ENCODE measurements around the gene SCYGR1.
"Not testable (repeated sequence)": the region's sequence is repeated elsewhere in the genome, so short reads cannot be mapped to it uniquely, and the experiment has no call there.

SCYGR1 gene

DNA sequence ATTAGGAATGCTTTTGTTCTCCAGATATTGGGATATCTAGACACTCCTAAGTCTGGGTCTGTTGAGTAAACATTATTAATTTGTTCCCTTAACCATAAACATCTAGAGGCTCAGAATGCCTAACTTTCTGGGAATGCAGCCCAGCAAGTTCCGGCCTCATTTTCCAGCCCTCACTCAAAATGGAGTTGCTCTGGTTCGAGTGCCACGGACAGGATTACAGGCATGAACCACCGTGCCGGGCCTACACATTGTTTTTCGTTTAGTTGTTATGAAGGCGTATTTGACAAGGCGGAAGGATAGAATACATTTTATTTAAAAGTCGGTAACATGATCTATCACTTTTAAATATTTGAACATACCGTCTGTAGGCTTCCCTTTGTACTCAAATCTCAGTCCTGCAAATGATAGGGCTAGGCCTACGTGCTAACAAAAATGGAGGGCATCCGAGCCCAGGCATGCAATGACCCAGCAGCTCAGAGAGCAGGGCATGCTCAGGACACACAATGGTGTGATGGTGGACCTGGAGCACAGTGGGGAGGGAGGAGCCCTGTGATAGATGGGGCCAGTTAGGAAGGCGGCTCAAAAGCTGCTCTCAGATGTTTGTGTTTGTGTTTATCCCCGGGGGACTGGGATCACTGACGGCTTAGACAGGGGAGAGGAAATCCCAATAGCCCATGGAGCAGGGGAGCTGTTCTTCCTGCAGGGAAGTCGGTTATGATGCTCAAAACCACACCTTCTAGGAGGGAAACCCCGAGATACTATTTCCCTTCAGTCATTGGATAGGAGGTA, 2.9 kb upstream of the SCYGR1 start:
- DNase-seq (ENCODE audit: low read depth), result no peak
- TF ChIP-seq, protein P1, sequence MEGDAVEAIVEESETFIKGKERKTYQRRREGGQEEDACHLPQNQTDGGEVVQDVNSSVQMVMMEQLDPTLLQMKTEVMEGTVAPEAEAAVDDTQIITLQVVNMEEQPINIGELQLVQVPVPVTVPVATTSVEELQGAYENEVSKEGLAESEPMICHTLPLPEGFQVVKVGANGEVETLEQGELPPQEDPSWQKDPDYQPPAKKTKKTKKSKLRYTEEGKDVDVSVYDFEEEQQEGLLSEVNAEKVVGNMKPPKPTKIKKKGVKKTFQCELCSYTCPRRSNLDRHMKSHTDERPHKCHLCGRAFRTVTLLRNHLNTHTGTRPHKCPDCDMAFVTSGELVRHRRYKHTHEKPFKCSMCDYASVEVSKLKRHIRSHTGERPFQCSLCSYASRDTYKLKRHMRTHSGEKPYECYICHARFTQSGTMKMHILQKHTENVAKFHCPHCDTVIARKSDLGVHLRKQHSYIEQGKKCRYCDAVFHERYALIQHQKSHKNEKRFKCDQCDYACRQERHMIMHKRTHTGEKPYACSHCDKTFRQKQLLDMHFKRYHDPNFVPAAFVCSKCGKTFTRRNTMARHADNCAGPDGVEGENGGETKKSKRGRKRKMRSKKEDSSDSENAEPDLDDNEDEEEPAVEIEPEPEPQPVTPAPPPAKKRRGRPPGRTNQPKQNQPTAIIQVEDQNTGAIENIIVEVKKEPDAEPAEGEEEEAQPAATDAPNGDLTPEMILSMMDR (IDR thresholded peaks at IDR 0.05; ENCODE audit: low read depth, low read length, missing control alignments), result no peak
- H3K4me3 ChIP-seq (ENCODE audit: low read depth, low read length), result no peak overlapping the region

DNA sequence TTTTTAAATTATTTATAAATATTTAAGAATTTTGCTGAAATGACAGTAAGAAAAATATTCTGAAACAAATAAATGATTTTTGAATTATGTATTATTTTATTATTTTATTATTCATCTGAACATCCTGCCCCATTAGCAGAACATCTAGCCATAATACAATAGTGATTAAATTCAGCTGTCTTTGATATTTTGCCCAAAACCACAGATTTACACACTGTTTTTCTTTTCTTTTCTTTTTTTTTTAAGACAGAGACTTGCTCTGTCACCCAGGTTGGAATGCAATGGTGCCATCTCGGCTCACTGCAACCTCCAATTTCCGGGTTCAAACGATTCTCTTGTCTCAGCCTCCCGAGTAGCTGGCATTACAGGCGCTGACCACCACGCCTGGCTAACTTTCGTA, 1.9 kb upstream of the SCYGR1 start:
- TF ChIP-seq, protein P1 (IDR thresholded peaks at IDR 0.05; ENCODE audit: low read depth, low read length, missing control alignments), result no peak
- DNase-seq (ENCODE audit: low read depth), result no peak
- H3K4me3 ChIP-seq (ENCODE audit: low read depth, low read length), result no peak overlapping the region

DNA sequence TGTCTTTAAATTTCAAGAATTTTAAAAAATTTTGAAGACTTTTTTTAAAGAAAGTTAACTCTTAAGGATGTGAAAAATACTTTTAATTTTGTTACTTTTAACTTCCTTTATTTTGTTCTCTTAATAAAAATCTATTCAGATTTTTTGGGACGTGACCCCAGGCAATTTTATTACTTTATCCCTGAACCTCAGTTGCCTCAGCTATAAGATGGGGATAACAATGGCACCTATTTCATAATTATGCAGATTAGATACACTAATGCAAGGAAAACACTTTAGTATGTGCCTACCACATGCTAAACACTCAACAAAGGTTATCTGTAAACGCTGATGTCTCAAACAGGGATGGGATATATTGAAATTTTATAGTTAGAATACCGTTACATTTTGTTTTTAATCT, 1.5 kb upstream of the SCYGR1 start:
- no peak overlapping the region for H3K4me3 ChIP-seq (ENCODE audit: low read depth, low read length)
- DNase-seq (ENCODE audit: low read depth), result no peak
- TF ChIP-seq, protein P1 (IDR thresholded peaks at IDR 0.05; ENCODE audit: low read depth, low read length, missing control alignments), result no peak

DNA sequence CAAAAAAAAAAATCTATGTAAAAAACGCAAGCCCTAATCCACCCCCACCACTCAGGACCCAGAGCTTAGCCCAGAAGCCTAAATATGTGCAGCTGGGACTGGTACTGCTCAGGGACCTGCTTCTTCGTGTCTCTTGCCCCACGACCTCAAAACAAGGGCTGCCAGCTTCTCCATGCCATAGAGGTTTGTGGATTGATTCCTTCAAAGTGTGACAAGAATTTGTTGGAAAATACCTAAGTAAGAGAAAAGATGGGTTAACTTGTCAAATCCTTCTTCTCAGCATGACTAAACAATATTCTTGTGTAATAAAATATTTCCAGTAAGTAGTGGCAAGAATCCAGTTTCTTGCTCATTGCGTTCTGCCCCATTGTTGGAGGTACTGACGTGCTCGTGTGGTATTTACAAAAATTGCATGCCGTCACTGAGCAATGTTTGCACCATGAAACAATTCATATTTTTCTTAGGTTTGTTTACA, 825 bp upstream of the SCYGR1 start:
- H3K4me3 ChIP-seq (ENCODE audit: low read depth, low read length), result no peak overlapping the region
- TF ChIP-seq, protein P1 (IDR thresholded peaks at IDR 0.05; ENCODE audit: low read depth, low read length, missing control alignments), result no peak
- DNase-seq (ENCODE audit: low read depth), result no peak

DNA sequence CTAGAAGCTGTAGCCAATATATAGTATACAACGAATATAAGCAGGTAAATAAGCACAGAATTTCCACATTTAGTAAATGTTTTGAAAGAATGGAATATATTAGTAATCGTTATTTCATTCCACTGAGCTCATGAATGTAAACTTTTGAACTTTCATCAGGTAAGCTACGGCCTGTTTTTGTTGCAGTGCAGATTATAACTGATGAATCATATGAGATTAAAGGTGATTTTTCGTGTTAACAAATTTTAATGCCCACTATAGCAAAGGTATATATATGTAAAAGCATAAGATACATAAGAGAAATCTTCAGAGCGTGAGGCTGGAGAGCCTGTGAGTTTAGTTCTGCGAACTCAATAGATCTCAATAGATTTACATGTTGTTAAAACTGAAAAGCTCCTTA, 1.1 kb downstream of the SCYGR1 start:
- no peak overlapping the region for H3K4me3 ChIP-seq (ENCODE audit: low read depth, low read length)
- DNase-seq (ENCODE audit: low read depth), result no peak

DNA sequence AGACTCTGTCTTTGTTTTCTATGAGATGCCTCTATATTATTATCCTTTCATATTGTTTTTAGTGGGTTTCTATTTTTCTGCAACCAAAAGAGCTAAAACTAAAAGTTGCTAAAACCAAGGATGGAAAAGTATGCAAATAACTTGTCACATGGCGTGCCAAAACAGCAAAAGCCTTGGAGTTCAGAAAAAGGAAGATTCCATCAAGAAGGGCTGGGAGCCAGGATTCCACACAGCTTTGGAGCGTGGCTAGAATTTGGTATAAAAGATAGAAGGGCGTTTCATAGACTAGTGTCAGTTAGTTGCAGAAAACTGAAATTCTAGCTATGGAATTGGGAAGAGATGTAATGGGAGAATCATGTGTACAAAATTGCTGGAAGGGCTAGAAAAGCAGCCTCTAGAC, 4.1 kb downstream of the SCYGR1 start:
- TF ChIP-seq, protein P1 (IDR thresholded peaks at IDR 0.05; ENCODE audit: low read depth, low read length, missing control alignments), result no peak
- no peak overlapping the region for H3K4me3 ChIP-seq (ENCODE audit: low read depth, low read length)
- DNase-seq (ENCODE audit: low read depth), result no peak

More for the DNA sequence above, 1.1 kb downstream of the SCYGR1 start:
- TF ChIP-seq, protein P1 (IDR thresholded peaks at IDR 0.05; ENCODE audit: low read depth, low read length, missing control alignments), result no peak

DNA sequence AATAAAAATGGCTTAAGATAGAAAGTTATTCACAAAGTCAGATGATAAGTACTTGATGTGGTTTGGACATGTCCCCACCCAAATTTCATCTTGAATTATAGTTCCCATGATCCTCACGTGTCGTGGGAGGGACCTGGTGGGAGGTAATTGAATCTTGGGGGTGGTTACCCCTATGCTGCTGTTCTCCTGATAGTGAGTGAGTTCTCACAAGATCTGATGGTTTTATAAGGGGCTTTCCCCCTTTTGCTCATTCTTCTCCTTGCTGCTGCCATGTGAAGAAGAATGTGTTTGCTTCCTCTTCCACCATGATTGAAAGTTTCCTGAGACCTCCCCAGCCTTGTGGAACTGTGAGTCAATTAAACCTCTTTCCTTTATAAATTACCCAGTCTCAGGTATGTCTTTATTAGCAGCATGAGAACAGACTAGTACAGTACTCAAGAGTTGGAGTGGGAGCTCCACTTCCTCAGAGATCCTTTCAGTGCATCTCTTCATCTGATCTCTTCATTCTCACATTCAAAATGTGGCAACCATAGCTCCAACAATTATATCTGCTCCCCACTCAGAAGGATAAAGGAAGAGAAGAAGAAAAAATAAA, 5.4 kb downstream of the SCYGR1 start:
- DNase-seq (ENCODE audit: low read depth); H3K4me3 ChIP-seq (ENCODE audit: low read depth, low read length): not testable (repeated sequence)
